Hepatocyte (in vitro differentiated cells): ENCODE data around the gene MAP6.

ENCODE experiments used
- CTCF ChIP-seq: fragments of 200-600 bp; sonication (generic); IDR thresholded peaks from 2 replicates; pipeline ENCODE4 v1.5.1; 2016; ENCODE audit warnings: antibody characterized with exemption, mild to moderate bottlenecking; ENCODE audit not compliant: poor library complexity
- EZH2phosphoT487 ChIP-seq: fragments of 200-600 bp; sonication (generic); IDR thresholded peaks from one replicate; pipeline ENCODE4 v1.6.1; 2018; ENCODE audit warnings: antibody characterized with exemption, mild to moderate bottlenecking, low read depth, moderate library complexity; ENCODE audit not compliant: unreplicated experiment, severe bottlenecking

GRCh38 chr11:75700940-75701339 lies 32.1 kb upstream of the MAP6 start:
- TF ChIP-seq CTCF = no peak
- TF ChIP-seq EZH2phosphoT487 = no peak
